Measurements from ENCODE around the gene CRYBB1.

DNA sequence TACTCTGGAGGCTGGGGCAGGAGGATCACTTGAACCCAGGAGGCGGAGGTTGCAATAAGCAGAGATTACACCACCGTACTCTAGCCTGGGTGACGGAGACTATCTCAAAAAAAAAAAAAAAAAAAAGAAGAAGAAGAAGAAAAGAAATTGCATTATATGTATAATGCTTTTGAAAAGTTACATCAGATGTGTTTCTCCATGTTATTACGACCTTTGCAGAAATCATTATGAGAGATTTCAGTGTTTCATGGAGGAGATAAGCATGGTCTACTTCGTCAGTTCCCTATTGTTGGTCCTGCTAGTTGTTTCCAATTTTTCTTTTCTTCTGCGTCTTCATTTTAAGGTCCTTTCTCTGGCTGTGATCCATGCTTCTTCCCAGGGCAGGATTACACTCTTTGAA is 42.5 kb upstream of the CRYBB1 start:
- TF ChIP-seq POLR2A (IDR thresholded peaks at IDR 0.05), result no peak
- TF ChIP-seq, protein P1, sequence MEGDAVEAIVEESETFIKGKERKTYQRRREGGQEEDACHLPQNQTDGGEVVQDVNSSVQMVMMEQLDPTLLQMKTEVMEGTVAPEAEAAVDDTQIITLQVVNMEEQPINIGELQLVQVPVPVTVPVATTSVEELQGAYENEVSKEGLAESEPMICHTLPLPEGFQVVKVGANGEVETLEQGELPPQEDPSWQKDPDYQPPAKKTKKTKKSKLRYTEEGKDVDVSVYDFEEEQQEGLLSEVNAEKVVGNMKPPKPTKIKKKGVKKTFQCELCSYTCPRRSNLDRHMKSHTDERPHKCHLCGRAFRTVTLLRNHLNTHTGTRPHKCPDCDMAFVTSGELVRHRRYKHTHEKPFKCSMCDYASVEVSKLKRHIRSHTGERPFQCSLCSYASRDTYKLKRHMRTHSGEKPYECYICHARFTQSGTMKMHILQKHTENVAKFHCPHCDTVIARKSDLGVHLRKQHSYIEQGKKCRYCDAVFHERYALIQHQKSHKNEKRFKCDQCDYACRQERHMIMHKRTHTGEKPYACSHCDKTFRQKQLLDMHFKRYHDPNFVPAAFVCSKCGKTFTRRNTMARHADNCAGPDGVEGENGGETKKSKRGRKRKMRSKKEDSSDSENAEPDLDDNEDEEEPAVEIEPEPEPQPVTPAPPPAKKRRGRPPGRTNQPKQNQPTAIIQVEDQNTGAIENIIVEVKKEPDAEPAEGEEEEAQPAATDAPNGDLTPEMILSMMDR (IDR thresholded peaks at IDR 0.05), result no peak
